Measurements from ENCODE around the gene ENOX1.

The ENOX1 gene

GRCh38 chr13:43335764-43336163, 451.0 kb downstream of the ENOX1 start:
- DNase-seq: no peak

- DNase-seq: no peak
Measured at GRCh38 chr13:43333176-43333575, 453.6 kb downstream of the ENOX1 start.

- no peak for DNase-seq
Measured at GRCh38 chr13:43331672-43332071, 455.1 kb downstream of the ENOX1 start.

GRCh38 chr13:43329702-43330101, 457.1 kb downstream of the ENOX1 start:
- no peak for DNase-seq

- DNase-seq: no peak
Measured at GRCh38 chr13:43328907-43329306, 457.9 kb downstream of the ENOX1 start.

- DNase-seq: no peak
Measured at GRCh38 chr13:43326100-43326499, 460.7 kb downstream of the ENOX1 start.

GRCh38 chr13:43325636-43326035, 461.1 kb downstream of the ENOX1 start:
- DNase-seq: no peak

GRCh38 chr13:43324129-43324528, 462.6 kb downstream of the ENOX1 start:
- no peak for DNase-seq

- DNase-seq: no peak
Measured at GRCh38 chr13:43319617-43320444, 466.9 kb downstream of the ENOX1 start.

GRCh38 chr13:43316946-43317353, 469.8 kb downstream of the ENOX1 start:
- no peak for DNase-seq

- no peak for DNase-seq
Measured at GRCh38 chr13:43316281-43316680, 470.5 kb downstream of the ENOX1 start.

GRCh38 chr13:43315522-43315921, 471.2 kb downstream of the ENOX1 start:
- no peak for DNase-seq

- no peak for DNase-seq
Measured at GRCh38 chr13:43309311-43309710, 477.5 kb downstream of the ENOX1 start.

- DNase-seq: no peak
Measured at GRCh38 chr13:43307921-43308433, 478.8 kb downstream of the ENOX1 start.

- DNase-seq: no peak
Measured at GRCh38 chr13:43307221-43307920, 479.4 kb downstream of the ENOX1 start.

GRCh38 chr13:43306372-43306771, 480.4 kb downstream of the ENOX1 start:
- DNase-seq: no peak

GRCh38 chr13:43305416-43305815, 481.4 kb downstream of the ENOX1 start:
- no peak for DNase-seq

- DNase-seq: no peak
Measured at GRCh38 chr13:43304945-43305344, 481.8 kb downstream of the ENOX1 start.

- DNase-seq: no peak
Measured at GRCh38 chr13:43304449-43304848, 482.3 kb downstream of the ENOX1 start.

- DNase-seq: peak; percentile 11
Measured at GRCh38 chr13:43303033-43303729, 483.6 kb downstream of the ENOX1 start.

GRCh38 chr13:43301346-43301969, 485.3 kb downstream of the ENOX1 start:
- DNase-seq: no peak

- no peak for DNase-seq
Measured at GRCh38 chr13:43300865-43301264, 485.9 kb downstream of the ENOX1 start.

GRCh38 chr13:43299374-43299773, 487.4 kb downstream of the ENOX1 start:
- no peak for DNase-seq

All from activated CD4-positive, alpha-beta T cell treated with anti-CD3 and anti-CD28 coated beads for 48 hours (primary cell).